CD4-positive, alpha-beta T cell treated with Interleukin-15 for 4 hours (primary cell): Measurements from ENCODE around the gene M1AP.
"Not testable (repeated sequence)": the region's sequence is repeated elsewhere in the genome, so short reads cannot be mapped to it uniquely, and the experiment has no call there.

ENCODE experiments used
- DNase-seq: peaks from one replicate; pipeline ENCODE4 v3.0.0-alpha.2; 2020; ENCODE audit warnings: low spot score

The M1AP gene

GRCh38 chr2:74653985-74654882 is 6.1 kb upstream of the M1AP start, which contains the start of gene SEMA4F:
TSS of gene SEMA4F (plus strand) at chr2:74654247. CDS start at chr2:74654377, 130 bp downstream.
- peak; percentile 95 for DNase-seq

DNA sequence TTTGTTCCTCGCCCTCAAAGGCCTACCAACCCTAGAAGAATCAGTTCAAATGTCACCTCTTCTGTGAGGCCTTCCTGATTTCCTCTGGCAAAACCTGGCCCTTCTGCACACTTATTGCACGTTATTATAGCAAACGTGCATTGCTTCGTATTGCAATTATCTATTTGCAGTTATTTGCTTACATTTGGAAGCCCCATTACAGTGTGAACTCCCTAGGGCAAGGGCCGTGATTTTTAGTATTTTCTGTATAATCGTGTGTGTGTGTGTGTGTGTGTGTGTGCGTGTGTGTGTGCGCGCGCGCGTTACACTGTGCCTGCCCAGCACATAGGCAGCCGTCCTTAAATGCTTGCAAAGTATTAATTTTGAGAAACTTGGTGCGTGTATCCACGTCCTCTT is 5.5 kb upstream of the M1AP start:
- DNase-seq: no peak

GRCh38 chr2:74646834-74647482 is 1.2 kb downstream of the M1AP start:
- no peak for DNase-seq

DNA sequence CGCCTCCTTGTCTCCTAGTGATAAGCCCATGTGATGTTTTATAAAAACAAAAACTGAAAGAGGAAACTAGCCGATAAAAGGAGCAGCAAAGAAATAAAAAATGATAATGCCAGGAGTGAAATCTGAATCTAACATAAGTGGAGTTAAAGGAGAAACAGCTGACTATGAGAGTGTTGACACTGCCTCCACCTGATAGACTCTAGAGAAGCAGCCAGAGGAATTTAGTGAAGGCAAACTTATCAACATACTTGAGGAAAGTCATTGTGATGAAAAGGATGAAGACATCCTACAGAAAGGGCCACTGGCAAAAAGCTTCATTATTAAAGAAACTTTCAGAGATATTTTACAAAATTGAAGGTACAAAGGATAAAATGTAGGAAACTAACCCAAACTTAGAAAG is 1.9 kb downstream of the M1AP start:
- no peak for DNase-seq

- DNase-seq: no peak
Observed at GRCh38 chr2:74645344-74645743, 2.8 kb downstream of the M1AP start.

DNA sequence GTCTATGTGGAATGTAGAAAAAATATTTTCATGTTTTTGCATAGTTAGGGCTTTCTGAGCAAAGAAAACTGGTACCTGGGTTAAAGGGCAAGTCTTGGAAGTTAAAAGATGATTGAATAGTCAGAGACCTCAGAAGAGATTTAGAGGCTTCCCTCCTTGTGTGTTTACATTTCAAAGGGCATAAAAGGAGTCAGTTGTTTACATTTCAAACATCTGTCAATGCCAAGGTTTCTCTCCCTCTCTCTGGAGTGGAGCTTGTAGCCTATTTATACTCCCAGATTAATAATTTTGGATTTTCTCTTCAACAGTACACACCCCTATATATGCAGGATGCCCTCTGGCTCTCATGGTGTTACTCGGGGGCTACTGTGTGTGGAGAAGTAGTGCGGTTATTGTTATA is 8.6 kb downstream of the M1AP start:
- no peak for DNase-seq

DNA sequence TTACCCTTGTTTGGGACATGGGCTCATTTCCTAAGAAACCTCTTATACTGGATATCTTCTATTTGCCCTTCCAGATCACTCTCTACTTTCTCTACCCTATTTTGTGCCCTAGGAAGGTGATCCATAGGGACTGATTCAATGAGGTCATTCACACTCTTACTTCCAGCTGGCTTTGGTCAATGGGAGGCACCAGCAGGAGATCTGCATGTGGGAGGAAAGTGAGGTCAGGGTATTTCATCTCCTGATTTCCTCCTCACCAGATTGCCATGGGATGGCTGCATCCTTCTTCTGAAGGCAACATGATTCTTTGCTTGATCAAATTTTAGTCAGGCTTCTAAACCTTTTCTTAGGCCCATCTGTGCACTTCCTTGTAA is 15.2 kb downstream of the M1AP start:
- no peak for DNase-seq

GRCh38 chr2:74632209-74632938 is 15.8 kb downstream of the M1AP start:
- no peak for DNase-seq

- DNase-seq: not testable (repeated sequence)
Observed at GRCh38 chr2:74630454-74630853, 17.7 kb downstream of the M1AP start.

GRCh38 chr2:74628538-74629105 is 19.5 kb downstream of the M1AP start:
- no peak for DNase-seq

- no peak for DNase-seq
Observed at GRCh38 chr2:74625658-74626425, 22.3 kb downstream of the M1AP start.

- no peak for DNase-seq
Observed at GRCh38 chr2:74620671-74621070, 27.5 kb downstream of the M1AP start.

DNA sequence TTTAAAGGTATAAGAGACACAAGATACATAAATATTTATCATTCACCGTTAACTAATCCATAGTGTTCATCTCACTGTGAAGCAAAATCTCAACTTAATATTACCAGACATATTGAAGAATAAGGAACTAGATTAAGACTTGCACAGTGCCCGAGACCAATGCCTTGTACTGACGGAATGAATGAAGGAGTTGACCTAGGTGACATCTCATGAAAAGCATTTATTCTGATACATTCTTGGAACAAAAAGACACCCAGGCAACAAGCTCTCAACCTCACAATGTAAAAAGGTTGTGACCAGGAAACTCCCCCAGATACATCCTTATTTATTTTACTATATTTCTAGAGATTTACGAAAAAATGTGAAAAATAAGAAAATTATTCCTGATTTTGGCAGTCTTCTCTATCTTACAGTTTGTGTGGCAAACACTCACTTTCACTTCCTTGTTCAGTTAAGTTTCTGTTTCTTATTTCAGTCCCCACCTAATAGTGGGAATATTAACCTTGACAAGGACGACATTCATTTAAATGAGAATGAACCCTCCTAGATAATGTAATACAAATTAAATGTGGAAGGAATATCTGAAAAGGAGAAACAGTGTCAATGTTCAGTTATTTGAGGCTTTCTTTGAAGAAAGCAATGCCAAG is 28.4 kb downstream of the M1AP start:
- DNase-seq: no peak

GRCh38 chr2:74618410-74619083 is 29.6 kb downstream of the M1AP start:
- DNase-seq: no peak

GRCh38 chr2:74617122-74617521 is 31.0 kb downstream of the M1AP start:
- no peak for DNase-seq

DNA sequence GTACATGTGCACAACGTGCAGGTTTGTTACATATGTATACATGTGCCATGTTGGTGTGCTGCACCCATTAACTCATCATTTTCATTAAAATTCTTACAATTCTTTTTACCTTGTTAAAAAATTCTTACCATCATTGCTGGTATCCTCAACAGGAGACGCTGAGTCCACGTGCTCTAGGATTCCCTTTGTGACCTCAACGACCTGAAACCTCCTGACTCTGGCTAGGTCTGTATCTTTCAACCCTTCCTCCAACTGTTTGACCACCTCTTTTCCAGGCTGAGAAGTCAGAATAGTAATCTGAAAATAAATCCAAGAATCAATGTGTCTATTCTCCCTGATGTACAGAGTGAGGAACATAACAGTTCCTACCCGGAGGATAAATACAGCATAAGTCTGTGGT is 41.2 kb downstream of the M1AP start:
- DNase-seq: no peak

- no peak for DNase-seq
Observed at GRCh38 chr2:74603282-74604000, 44.7 kb downstream of the M1AP start.

DNA sequence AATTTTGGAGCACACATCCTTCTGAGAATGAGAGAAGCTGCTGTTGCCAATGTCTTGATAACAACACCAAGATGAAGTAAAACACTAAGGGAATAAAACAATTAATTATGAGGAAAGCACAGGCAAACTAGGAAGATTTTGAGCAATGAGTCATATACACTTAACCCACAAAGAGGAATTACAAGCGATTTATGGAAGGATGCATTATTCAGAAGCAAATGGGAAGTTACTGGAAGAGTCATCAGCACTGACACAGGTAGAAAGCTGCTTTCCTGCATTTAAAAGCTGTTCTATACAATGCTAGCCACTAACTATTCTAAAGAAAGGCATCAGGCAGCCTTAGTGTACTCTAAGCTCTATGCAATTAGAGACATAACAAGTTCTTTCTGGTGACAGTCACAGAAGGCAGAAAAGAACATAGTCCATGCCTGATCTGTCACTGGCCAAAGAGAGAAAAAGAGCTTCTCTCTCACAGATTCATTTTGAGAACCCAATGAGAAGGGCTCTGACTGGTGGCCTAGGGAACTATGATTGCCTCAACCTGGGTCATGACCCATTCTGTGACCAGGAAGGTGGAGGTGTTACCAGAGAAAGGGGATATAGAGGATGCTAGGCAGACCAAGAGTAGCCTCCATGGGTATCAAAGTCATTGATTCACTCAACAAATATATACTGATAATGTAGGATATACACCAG is 45.4 kb downstream of the M1AP start:
- no peak for DNase-seq

DNA sequence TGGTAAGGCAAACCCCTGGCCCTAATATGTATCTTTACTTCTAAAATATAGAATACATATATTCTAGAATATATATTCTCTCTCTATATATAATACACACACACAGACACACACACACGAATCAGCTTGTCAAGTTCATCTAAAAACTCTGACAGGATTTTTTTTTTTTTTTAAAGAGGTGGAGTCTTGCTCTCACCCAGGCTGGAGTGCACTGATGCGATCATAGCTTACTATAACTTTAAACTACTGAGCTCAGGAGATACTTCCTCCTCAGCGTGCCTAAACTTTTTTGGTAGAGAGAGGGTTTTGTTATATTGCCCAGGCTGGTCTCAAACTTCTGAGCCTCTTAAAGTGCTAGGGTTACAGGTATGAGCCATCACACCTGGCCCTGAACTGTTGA is 48.5 kb downstream of the M1AP start:
- no peak for DNase-seq
